SK-N-SH (cell line): ENCODE data around the gene TCF23. TPM values are rescaled to one million over a fixed set of nuclear protein-coding genes. Genes with fewer than 3 reads are reported as not detected.

Experiments used
- CTCF ChIA-PET: fragments of 300-600, 350-600 bp; formaldehyde crosslinking; extraction: SDS; loops from one replicate; lab custom pipeline; 2021; lab: Yijun Ruan, JAX
- POLR2A ChIA-PET: fragments of 350-600 bp; sonication (Branson Sonifier 250); formaldehyde crosslinking; extraction: SDS; loops from one replicate; lab custom pipeline; 2020; ENCODE audit warnings: antibody characterized with exemption, inconsistent platforms; lab: Yijun Ruan, JAX
- DNase-seq: peaks from one replicate; pipeline ENCODE4 v3.0.0; 2012
- H2AFZ ChIP-seq: fragments of 200-600 bp; sonication (generic); 2 replicates; pipeline ENCODE4 v1.8.1; 2016; ENCODE audit warnings: antibody characterized with exemption, mild to moderate bottlenecking, low read depth
- H3F3A ChIP-seq: fragments of 200-600 bp; sonication (generic); replicated peaks from 2 replicates; pipeline ENCODE3; 2016; ENCODE audit warnings: antibody characterized with exemption, mild to moderate bottlenecking; ENCODE audit not compliant: insufficient read depth
- H3K27ac ChIP-seq, 2 experiments: fragments of 200-500 bp in 1 of 2; fragments of 200-600 bp in 1 of 2; sonication (Bioruptor generic) in 1 of 2; sonication (generic), shearing (Covaris generic) in 1 of 2; 2 replicates each; pipeline versions ENCODE4 v1.5.1 to v1.6.1; 2014 to 2016; ENCODE audit warnings: low read depth in 2 of 2, inconsistent platforms in 1 of 2, low read length in 1 of 2, mild to moderate bottlenecking in 1 of 2, mixed read lengths in 1 of 2
- H3K27me3 ChIP-seq: fragments of 200-600 bp; sonication (generic), shearing (Covaris generic); 2 replicates; pipeline ENCODE4 v1.6.1; 2016; ENCODE audit warnings: mixed run types; ENCODE audit not compliant: insufficient read depth
- H3K36me3 ChIP-seq, 2 experiments: fragments of 200-500 bp in 1 of 2; fragments of 200-600 bp in 1 of 2; sonication (Bioruptor generic) in 1 of 2; sonication (generic) in 1 of 2; replicated peaks in 1 of 2; 2 replicates each; pipeline versions ENCODE3 to v1.5.1; 2014 to 2016; ENCODE audit warnings: low read length in 1 of 2, mild to moderate bottlenecking in 1 of 2; ENCODE audit not compliant: insufficient read depth in 2 of 2, control insufficient read depth in 1 of 2
- H3K4me1 ChIP-seq, 2 experiments: fragments of 200-500 bp in 1 of 2; fragments of 200-600 bp in 1 of 2; sonication (Bioruptor generic) in 1 of 2; sonication (generic), shearing (Covaris generic) in 1 of 2; 2 replicates each; pipeline versions ENCODE4 v1.5.1 to v1.6.1; 2014 to 2016; ENCODE audit warnings: low read depth in 1 of 2, low read length in 1 of 2, mixed run types in 1 of 2; ENCODE audit not compliant: insufficient read depth in 2 of 2, control insufficient read depth in 1 of 2
- H3K4me2 ChIP-seq: fragments of 200-600 bp; sonication (generic), shearing (Covaris generic); 2 replicates; pipeline ENCODE4 v1.6.1; 2017; ENCODE audit warnings: mixed run types
- H3K4me3 ChIP-seq, 2 experiments: fragments of 200-500 bp in 1 of 2; fragments of 200-600 bp in 1 of 2; sonication (Bioruptor generic) in 1 of 2; sonication (generic), shearing (Covaris generic) in 1 of 2; 2 replicates each; pipeline versions ENCODE4 v1.5.1 to v1.8.1; 2014 to 2016; ENCODE audit warnings: low read depth in 2 of 2, inconsistent platforms in 1 of 2, low read length in 1 of 2, mild to moderate bottlenecking in 1 of 2, mixed read lengths in 1 of 2, moderate library complexity in 1 of 2
- H3K79me2 ChIP-seq: fragments of 200-600 bp; sonication (generic); 2 replicates; pipeline ENCODE4 v1.8.1; 2017; ENCODE audit warnings: mild to moderate bottlenecking; ENCODE audit not compliant: insufficient read depth
- H3K9ac ChIP-seq: fragments of 200-600 bp; sonication (generic); 2 replicates; pipeline ENCODE4 v1.6.1; 2017; ENCODE audit warnings: mixed run types
- H3K9me2 ChIP-seq: fragments of 200-600 bp; sonication (generic); 2 replicates; pipeline ENCODE4 v1.6.1; 2017; ENCODE audit warnings: mixed run types
- H3K9me3 ChIP-seq: fragments of 200-600 bp; sonication (generic); 2 replicates; pipeline ENCODE4 v1.6.1; 2017; ENCODE audit warnings: mixed run types, mild to moderate bottlenecking, moderate library complexity
- H4K20me1 ChIP-seq: fragments of 200-600 bp; sonication (generic); 2 replicates; pipeline ENCODE4 v1.6.1; 2017; ENCODE audit warnings: mild to moderate bottlenecking, mixed run types; ENCODE audit not compliant: insufficient read depth
- ELF1 ChIP-seq: IDR thresholded peaks from 2 replicates; pipeline ENCODE4 v1.4.0; 2012
- EZH2phosphoT487 ChIP-seq: fragments of 200-600 bp; sonication (generic); IDR thresholded peaks from 2 replicates; pipeline ENCODE4 v1.6.1; 2017; ENCODE audit warnings: low read depth, mixed run types, mild to moderate bottlenecking, antibody characterized with exemption, moderate library complexity, borderline replicate concordance
- FOXJ3 ChIP-seq: sonication (generic); formaldehyde crosslinking; IDR thresholded peaks from 2 replicates; pipeline ENCODE4 v1.5.1; 2020; ENCODE audit warnings: mild to moderate bottlenecking, missing genetic modification reagents
- FOXM1 ChIP-seq: IDR thresholded peaks from 2 replicates; pipeline ENCODE4 v1.4.0; 2012; ENCODE audit warnings: low read depth, mild to moderate bottlenecking
- GABPA ChIP-seq: IDR thresholded peaks from 2 replicates; pipeline ENCODE4 v1.4.0; 2012; ENCODE audit warnings: low read depth, mild to moderate bottlenecking
- JUND ChIP-seq: IDR thresholded peaks from 2 replicates; pipeline ENCODE4 v1.4.0; 2012
- PBX3 ChIP-seq: IDR thresholded peaks from 2 replicates; pipeline ENCODE4; 2012
- POLR2AphosphoS5 ChIP-seq: IDR thresholded peaks from 2 replicates; pipeline ENCODE4 v1.6.1; 2012; ENCODE audit warnings: low read depth, low read length
- RCOR1 ChIP-seq: fragments of 150-350 bp; IDR thresholded peaks from 2 replicates; pipeline ENCODE4 v1.6.1; 2017; ENCODE audit warnings: antibody characterized with exemption, low read length
- REST ChIP-seq: IDR thresholded peaks from 2 replicates; pipeline ENCODE4 v1.6.1; 2012; ENCODE audit warnings: mild to moderate bottlenecking, low read depth, low read length, moderate library complexity
- SIN3A ChIP-seq: IDR thresholded peaks from 2 replicates; pipeline ENCODE4 v1.6.1; 2012; ENCODE audit warnings: low read depth, mild to moderate bottlenecking, low read length, moderate library complexity, borderline replicate concordance
- SMC3 ChIP-seq: IDR thresholded peaks from 2 replicates; pipeline ENCODE4 v1.6.1; 2012; ENCODE audit warnings: low read depth, low read length, improper control_type of control experiment
- TAF1 ChIP-seq: IDR thresholded peaks from 2 replicates; pipeline ENCODE4 v1.6.1; 2012; ENCODE audit warnings: low read depth, mild to moderate bottlenecking, low read length, moderate library complexity, borderline replicate concordance
- TCF12 ChIP-seq: IDR thresholded peaks from 2 replicates; pipeline ENCODE4 v1.4.0; 2012
- YY1 ChIP-seq: IDR thresholded peaks from 2 replicates; pipeline ENCODE4 v1.4.0; 2012; ENCODE audit warnings: low read depth, mild to moderate bottlenecking
- WGBS: methylation state at CpG from one replicate; pipeline ENCODE4 v1.1.6; 2017; ENCODE audit warnings: low lambda C conversion rate; 5-methylcytosine and 5-hydroxymethylcytosine counted together
- polyA plus RNA-seq, 3 experiments: library from polyadenylated mRNA; depleted of rRNA; stranded (reverse); fragments of >200 nt; gene quantifications; 2 replicates each; pipeline ENCODE4 v1.2.3, GENCODE V29; 2012
- TF ChIP-seq, protein P1 (sequence below): IDR thresholded peaks from 2 replicates; pipeline ENCODE4 v1.4.0; 2012; ENCODE audit warnings: low read depth
- TF ChIP-seq, protein P2 (sequence below): fragments of 200-600 bp; sonication (generic); IDR thresholded peaks from 2 replicates; pipeline ENCODE4 v1.6.1; 2017; ENCODE audit warnings: antibody characterized with exemption, mild to moderate bottlenecking, moderate library complexity
- TF ChIP-seq, protein P3 (sequence below): IDR thresholded peaks from 2 replicates; pipeline ENCODE4 v1.4.0; 2012; ENCODE audit warnings: low read depth, borderline replicate concordance

TCF23 gene
- polyA plus RNA-seq, 1 of the 3 experiments (the other 2 are of a cell fraction), result not detected

DNA sequence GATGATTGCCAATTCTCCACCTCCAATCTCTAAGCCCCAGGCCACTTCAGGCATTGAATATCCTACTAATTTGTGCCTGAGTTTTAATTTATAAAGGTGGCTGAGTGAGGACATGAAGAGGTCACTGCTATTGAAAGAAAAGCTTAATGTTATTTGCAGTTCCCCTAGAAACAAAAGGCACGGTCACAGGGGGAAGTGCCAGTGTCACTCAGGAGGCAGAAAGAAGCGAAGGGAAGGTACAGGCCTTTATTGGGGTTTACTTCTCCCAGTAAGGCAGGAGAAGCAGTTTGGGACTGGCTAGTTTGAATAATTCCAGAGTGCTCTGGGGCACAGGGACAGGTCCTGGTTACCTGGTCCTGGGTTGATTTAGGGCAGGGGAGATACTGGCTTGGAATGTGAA lies 26.9 kb upstream of the TCF23 start:
- Histone ChIP-seq H2AFZ (no peak overlapping the region), H3K4me2 (no peak overlapping the region), H3K4me1 (peaks cover 0 to 22% of the 10 kb centered on the region in 2 experiments; a peak in 1 of 4 replicates), H3F3A (peaks cover 3% of the 10 kb centered on the region), H3K9me3 (no peaks in the 10 kb centered on the region), H3K4me3 (no peak overlapping the region), H3K9ac (no peak overlapping the region), H3K79me2 (no peaks in the 10 kb centered on the region), H3K27me3 (no peaks in the 10 kb centered on the region), H3K27ac (no peak overlapping the region), H3K36me3 (no peaks in the 10 kb centered on the region), H3K9me2 (no peaks in the 10 kb centered on the region), H4K20me1 (no peaks in the 10 kb centered on the region)
- WGBS, result 82% methylated on average over 2 of the region's 2 CpGs
- POLR2A ChIA-PET, result no interaction called here
- TF ChIP-seq EZH2phosphoT487, result no peak
- no peak for TF ChIP-seq ELF1
- no peak for TF ChIP-seq TCF12
- TF ChIP-seq, protein P1, sequence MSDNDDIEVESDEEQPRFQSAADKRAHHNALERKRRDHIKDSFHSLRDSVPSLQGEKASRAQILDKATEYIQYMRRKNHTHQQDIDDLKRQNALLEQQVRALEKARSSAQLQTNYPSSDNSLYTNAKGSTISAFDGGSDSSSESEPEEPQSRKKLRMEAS, result no peak
- no peak for TF ChIP-seq POLR2AphosphoS5
- no peak for TF ChIP-seq RCOR1
- no peak for TF ChIP-seq JUND
- no peak for TF ChIP-seq SIN3A
- TF ChIP-seq FOXJ3 (CRISPR knock-in tag), result no peak
- TF ChIP-seq YY1, result no peak
- TF ChIP-seq PBX3, result no peak
- TF ChIP-seq, protein P2, sequence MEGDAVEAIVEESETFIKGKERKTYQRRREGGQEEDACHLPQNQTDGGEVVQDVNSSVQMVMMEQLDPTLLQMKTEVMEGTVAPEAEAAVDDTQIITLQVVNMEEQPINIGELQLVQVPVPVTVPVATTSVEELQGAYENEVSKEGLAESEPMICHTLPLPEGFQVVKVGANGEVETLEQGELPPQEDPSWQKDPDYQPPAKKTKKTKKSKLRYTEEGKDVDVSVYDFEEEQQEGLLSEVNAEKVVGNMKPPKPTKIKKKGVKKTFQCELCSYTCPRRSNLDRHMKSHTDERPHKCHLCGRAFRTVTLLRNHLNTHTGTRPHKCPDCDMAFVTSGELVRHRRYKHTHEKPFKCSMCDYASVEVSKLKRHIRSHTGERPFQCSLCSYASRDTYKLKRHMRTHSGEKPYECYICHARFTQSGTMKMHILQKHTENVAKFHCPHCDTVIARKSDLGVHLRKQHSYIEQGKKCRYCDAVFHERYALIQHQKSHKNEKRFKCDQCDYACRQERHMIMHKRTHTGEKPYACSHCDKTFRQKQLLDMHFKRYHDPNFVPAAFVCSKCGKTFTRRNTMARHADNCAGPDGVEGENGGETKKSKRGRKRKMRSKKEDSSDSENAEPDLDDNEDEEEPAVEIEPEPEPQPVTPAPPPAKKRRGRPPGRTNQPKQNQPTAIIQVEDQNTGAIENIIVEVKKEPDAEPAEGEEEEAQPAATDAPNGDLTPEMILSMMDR, result no peak
- no peak for DNase-seq
- CTCF ChIA-PET, result interaction anchor here (0.7 to 1.5 kb wide), 2 partner anchors 15 to 70 kb away, joined by 3 to 4 read pairs; no protein-coding TSS in a partner anchor

GRCh38 chr2:27122791-27123190 lies 26.0 kb upstream of the TCF23 start:
- Histone ChIP-seq H4K20me1 (no peaks in the 10 kb centered on the region), H3K36me3 (no peaks in the 10 kb centered on the region), H3F3A (peaks cover 3% of the 10 kb centered on the region), H3K9me2 (no peaks in the 10 kb centered on the region), H3K4me3 (no peak overlapping the region; a peak in 1 of 4 replicates), H3K27ac (peak overlapping the region in 1 of 2 experiments; percentile 64; a peak in 1 of 4 replicates), H3K4me1 (peaks cover 0 to 21% of the 10 kb centered on the region in 2 experiments; a peak in 1 of 4 replicates), H2AFZ (0 out of 2 replicates have a peak overlapping the region, but pooled peaks have one; percentile 94), H3K9me3 (no peaks in the 10 kb centered on the region), H3K4me2 (no peak overlapping the region; the same call in 1 of the 2 replicates), H3K79me2 (no peaks in the 10 kb centered on the region), H3K9ac (no peak overlapping the region), H3K27me3 (no peaks in the 10 kb centered on the region)
- ChIA-PET POLR2A (interaction anchor here (1.0 to 2.1 kb wide), 5 partner anchors 11 to 51 kb away, joined by 3 to 18 read pairs (median 5); partner anchors contain the start of genes KHK, OST4 and PREB), CTCF (interaction anchor here (0.9 to 2.4 kb wide), 12 partner anchors 9 to 181 kb away, joined by 3 to 20 read pairs (median 5); partner anchors contain the start of gene PREB)
- WGBS, result 94% methylated on average over 7 of the region's 7 CpGs
- DNase-seq, result no peak
- TF ChIP-seq FOXM1, result no peak
- TF ChIP-seq SIN3A, result no peak
- TF ChIP-seq, protein P1, result no peak
- TF ChIP-seq SMC3, result no peak
- no peak for TF ChIP-seq PBX3
- no peak for TF ChIP-seq YY1
- TF ChIP-seq TCF12, result no peak
- TF ChIP-seq TAF1, result no peak
- TF ChIP-seq EZH2phosphoT487, result no peak
- TF ChIP-seq GABPA, result no peak
- TF ChIP-seq, protein P3, sequence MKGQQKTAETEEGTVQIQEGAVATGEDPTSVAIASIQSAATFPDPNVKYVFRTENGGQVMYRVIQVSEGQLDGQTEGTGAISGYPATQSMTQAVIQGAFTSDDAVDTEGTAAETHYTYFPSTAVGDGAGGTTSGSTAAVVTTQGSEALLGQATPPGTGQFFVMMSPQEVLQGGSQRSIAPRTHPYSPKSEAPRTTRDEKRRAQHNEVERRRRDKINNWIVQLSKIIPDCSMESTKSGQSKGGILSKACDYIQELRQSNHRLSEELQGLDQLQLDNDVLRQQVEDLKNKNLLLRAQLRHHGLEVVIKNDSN, result no peak
- no peak for TF ChIP-seq REST
